GM19397 (cell line): ENCODE measurements around the gene RTL10.

Source experiments
- ATAC-seq: cut with Tn5 transposase; IDR thresholded peaks from one replicate; pipeline ENCODE4 v1.9.1; 2021; ENCODE audit warnings: mild to moderate bottlenecking, moderate library complexity; ENCODE audit not compliant: unreplicated experiment

The RTL10 gene

GRCh38 chr22:19864538-19865106 lies 9.9 kb upstream of the RTL10 start:
- ATAC-seq, result no peak

- ATAC-seq, result no peak
Measured at GRCh38 chr22:19863571-19863970, 8.9 kb upstream of the RTL10 start.

- no peak for ATAC-seq
Measured at GRCh38 chr22:19862619-19863246, 8.1 kb upstream of the RTL10 start.

GRCh38 chr22:19859861-19860510 lies 5.3 kb upstream of the RTL10 start:
- ATAC-seq, result no peak

DNA sequence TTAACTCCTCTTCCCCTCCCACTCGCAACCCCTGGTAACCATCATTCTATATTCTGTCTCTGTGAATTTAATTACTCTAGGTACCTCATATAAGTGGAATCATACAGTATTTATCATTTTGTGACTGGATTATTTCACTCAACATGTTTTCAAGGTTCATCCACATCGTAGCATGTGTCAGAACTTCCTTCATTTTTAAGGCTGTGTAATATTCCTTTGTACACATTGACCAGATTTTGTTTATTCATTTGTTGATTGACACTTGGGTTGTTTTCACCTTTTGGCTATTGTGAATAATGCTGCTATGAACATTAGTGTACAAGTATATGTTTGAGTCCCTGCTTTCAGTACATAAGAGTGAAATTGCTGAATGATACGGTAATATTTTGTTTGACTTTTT lies 2.7 kb upstream of the RTL10 start:
- no peak for ATAC-seq

DNA sequence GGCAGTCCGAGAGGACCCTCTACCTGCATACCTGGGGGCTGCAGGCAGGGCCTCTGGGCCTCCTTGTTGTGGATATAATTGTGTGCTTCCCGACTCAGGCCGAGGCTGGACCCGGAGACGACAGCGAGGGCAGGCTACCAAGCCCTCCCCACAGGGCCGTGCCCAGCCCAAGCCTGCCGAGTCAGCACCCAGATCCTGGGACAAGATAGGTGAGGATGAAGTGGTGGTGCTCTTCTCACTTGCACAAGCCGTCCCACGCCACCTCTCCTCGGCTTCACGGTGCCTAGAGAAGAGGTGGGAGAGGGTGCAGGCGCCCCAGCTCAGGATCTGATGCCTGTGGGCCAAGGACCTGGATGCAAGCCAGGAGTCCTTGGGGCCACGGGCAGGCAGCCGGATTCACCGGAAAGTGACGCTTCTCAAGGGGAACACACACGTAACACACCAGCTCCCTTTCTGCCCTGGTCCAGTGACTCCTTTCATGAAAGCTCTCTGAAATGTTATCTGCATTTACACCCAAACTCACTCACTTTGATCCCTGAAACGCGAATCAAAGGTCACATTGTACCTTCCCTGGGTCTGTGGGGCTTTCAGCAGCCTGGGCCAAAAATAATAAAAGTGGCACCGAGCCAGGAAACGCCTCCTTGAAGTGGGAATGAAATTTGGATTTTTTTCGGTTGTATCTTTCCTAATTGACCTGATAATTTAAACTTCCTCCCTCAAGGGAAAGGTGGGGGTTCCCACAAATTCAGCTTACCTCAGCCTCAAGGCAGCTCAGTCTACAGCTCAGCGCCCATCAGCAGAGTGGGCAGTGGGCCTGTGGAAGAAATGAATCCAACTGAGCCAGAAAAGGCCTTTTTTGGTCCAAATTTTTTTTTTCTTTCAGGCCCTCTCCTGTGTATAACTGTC lies 1.1 kb upstream of the RTL10 start:
- ATAC-seq, result peak; percentile 14

DNA sequence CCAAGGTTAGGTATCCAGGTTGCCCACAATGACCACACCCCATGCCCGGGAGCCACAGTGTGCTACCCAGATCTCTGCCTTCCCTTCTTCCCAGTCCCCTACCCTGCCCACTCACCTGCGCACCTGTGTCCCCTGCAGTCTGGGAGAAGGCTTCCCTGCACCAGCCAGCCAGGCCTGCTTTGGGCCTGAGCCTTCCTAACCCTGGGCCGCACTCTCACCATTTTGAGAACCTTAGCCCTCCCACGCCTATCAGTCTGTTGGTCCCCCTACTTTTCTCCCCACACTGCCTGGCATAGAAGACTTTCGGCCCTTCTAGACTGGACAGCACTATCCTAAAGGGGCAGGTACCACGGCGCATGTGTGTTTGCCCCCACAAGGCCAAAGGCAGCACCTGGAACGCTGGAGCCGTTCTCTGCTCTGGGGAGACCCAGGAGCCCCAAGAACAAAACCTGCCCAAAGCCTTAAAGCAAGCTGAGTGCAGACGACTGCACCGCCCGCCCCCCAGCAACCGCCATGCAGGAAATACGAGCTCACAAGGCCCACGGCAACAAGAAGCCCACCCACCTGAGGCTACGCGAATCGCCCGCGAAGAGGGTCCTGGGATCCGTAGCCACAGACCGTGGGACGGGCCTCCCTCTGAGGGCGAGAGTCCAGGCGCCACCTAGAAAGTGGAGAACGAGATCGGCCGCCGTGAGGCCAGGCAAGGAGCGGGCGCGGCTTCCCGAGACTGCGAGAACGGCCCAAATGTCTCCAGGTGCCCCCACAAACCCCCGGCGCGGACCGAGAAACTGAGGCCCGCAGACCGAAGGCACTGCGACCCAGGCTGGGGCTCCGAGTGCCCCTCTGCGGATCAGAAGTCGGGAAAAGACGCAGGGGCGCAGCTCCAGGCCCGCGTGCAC lies 546 bp downstream of the RTL10 start:
- peak; percentile 4 for ATAC-seq

DNA sequence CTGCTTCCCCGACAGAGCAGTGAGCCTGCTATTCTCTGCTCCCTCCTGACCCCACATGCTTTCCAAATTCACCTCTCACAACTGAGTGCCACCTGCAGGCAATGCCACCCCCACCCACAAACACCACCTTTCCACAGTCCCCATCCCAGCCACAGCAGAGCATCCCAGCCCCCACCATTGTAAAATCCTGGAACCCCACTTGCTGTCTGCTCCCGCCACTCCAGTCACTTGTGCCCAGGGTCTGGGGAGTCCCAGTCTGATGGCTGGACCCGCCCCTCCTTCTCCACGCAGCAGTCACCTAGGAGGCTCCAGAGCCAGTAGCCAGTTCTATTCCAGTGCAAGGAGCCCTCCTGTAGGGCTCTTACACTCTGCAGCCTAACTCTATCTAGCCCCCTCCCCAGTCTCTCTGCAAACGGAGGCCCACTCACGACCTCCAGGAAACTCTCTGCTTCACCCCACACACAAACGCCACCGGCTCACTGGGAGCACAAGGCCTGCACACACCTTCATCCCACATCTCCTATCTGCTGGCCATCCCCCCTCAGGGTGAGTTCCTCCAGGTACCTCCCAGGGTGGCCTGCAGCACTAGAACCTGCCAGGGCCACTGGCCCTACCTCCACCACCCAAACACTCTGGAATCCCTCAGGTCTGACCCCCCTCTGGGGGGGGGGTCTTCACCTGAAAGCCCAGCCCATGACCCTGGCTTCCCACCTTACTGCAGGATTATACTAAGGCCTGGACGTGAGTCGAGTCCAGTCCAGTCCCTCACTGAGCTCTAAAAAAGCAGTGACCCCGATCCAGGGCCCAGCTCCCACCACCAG lies 1.4 kb downstream of the RTL10 start:
- no peak for ATAC-seq

DNA sequence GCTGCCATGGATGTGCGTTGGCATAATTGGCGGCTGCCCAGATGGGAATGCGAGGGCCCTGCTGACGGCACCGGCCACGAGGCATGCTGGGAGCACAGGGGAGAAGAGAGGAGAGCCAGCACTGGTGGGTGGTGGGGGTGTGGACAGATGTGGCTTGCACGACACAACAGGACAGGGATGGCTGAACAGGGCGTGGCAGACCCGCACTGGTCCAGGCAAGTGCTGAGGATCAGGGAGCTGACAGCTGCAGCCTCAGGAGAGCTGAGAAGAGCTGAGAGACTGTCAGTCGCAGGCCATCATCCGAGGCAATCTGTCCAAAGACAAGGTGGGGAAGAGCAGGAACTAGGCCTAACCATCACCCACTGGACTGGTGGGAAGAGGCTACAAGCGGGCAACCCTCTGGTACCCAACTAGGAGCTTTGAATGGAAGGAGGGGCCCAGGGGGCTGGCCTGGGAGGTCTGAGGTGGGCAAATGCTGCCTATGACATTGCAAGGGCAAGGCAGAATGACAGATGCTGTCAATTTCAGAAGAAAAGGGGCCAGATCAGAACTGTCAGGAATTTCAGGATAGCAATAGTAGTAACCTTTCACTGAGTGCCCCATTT lies 2.4 kb downstream of the RTL10 start:
- no peak for ATAC-seq

DNA sequence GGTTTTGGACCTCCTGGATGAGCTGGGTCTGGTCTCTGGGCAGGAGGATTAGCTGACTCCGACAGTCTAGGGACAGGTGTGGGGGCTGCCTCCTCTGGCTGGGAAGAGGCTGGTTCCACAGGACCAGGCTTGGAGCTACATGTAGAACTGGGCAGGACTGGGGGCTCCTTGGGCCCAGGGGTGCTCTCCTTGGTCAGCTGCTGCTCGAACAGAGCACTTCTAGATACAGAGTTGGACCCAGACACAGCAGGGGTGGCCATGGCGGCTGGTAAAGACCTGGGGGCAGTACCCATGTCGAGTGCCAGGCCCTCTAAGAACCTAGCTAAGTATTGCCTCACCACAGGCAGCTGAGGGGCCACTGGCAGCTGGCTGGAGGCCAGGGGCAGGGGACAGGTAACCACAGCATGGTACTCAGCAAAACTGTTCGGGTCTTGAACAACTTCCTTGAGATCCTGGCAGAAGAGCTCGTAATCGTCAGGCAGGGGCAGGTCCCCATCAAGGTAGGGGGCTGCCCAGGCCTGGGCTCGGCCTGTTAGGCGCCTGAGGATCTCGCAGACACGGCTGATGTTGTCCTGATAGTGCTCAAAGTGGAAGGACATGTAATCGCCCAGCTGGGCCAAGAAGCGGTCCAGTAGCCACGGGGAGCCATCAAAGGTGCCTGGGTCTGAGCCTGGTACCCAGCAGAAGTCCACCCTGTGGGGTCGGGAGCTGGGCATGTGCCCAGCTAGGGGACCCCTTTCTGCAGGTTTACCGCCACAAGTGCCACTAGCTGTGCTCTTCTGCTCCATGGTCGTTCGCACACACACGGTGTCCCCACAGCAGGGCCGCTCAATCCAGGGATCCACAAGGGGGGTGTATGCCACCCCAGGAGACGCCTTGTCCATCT lies 3.1 kb downstream of the RTL10 start:
- no peak for ATAC-seq

- ATAC-seq, result no peak
Measured at GRCh38 chr22:19850763-19851109, 3.9 kb downstream of the RTL10 start.

DNA sequence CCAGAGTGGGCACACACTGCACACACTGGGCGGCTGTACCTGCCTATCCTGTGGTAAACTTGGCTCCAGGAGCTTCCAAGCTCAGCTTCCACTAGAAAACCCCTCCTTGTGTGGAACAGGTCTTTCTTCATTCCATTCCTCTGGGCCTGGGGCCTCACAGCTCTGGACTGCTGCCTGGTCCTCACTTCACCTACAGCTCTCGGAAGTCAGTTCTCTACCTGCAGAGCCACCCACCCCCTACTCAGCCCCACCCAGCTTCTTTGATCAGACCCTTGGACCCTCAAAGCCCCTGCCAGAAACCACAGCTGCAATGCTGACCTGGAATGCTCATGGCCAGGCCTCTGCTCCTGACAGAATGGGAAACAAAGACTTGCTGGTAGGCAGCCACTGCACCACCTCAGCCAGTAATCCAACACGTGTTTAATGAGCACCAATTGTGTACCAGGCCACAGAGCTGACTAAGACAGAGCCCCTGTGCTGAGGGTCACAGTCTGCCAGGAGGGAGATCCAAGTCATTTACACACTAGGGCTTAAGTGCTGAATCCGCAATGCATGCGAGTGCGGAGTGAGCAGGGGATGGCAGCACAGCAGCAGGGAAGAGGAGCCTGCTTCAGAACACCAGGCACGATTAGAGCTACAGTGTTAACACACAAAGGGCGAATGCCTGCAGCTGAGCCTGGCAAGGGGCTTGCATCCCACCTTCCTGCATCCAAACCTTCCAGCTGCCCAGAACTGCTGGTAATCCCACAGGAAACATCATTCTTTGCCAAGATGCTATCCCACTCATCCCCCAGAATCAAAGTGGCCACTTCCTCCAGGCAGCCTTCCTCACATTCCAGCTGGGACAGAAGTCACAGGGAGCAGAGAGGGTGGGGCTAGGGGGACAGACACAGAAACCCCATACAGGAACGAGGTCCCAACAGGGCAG lies 4.6 kb downstream of the RTL10 start:
- ATAC-seq, result no peak

DNA sequence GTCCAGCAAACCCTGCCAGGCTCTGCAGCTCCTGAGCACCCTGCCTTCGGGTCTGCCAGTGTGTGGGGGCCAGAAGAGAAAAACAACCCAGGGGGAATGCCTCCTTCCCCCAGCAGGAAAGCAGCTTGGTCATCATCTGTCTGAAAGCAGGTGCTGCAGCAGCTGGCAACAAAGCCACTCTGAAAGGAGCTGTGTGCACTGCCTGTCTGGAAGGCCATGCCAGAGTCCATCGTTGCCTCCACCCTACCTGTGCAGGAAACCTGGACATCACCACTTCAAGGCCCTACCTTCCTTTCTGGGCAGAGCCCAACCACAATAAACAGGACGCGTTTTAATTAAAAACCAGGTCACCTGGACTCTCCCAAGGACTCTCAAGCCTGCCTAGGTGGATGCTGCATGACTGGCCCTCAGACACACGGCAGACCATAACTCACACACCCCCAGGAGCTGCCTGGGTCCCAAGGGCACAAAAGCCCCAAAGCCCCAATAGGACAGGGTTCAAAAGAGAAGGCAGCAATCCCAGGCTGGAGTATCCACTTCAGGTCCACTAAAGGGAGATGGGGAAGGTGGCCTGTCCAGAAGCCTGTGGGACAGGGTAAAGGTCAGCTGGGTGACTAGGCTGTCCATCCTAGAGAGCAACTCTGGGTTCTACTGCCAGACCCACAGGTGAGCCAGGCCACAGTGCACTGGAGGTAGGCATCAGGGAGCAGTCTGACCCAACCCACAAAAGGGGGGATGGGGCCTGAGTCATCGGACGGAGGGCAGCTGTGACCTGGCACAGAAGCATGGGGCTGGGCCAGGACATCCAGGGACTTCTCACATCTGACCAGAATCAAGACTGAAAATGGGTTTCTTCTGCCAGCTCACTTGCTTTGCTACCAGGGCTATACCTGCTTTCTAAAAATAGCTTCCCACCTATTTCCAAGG lies 6.1 kb downstream of the RTL10 start:
- ATAC-seq, result no peak

GRCh38 chr22:19847345-19847632 lies 7.4 kb downstream of the RTL10 start:
- no peak for ATAC-seq

- no peak for ATAC-seq
Measured at GRCh38 chr22:19846620-19847344, 7.9 kb downstream of the RTL10 start.
